ENCODE results near the gene LRGUK. TPM values are rescaled to one million over a fixed set of nuclear protein-coding genes. Genes with fewer than 3 reads are reported as not detected.

LRGUK gene
- total RNA-seq, 1 experiment from 2014 or later, result 0.49 TPM

DNA sequence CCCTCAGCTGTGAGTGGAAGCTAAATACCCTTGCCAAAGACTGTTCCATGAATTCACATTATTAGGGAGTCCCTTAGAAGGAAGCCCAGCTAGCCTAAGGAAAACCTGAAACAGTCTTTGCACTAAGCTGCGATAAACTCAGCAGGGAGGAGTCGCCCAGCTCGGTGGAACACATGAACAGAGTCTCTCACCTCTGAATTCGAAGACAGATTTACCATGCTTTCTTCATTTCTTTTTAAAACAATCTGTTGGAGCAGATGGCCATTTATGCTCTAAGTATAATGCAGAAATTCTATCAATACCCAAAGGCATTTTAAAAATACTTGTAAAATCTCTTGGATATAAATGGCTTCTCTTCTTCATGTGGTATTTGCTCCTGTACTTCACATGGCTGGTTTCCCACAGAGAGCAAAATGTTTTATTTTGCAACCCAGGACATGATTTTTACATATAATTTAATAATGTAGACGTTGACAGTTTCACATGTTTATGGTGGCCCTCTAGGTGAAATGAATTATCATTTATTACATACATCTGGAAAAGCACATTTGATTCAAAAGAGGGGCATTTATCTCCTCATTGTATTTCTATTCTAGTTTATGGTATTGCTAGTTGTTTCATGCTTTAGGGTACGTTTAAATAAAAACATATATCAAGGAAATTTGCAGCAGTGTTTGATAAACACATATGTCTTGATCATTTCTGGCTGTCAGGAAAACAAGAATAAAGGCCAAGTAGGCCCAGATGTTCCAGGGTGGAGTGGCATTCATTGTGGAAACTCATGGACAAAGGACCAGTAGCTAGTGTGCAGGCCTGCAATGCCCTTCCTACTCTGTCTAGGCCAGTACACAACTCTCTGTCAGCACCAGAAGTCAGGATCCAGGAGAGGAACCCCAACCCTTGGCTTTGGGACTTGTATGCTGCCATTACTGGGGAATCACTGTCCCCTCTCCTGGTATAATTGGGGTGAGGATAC lies 52.2 kb downstream of the LRGUK start:
- ATAC-seq (no peak), DNase-seq (ENCODE audit: low read depth, low spot score) (no peak)
- Histone ChIP-seq H3K9me2 (ENCODE audit: insufficient read depth) (no peaks in the 10 kb centered on the region), H4K20me1 (ENCODE audit: insufficient read depth) (no peaks in the 10 kb centered on the region), H3K4me2 (ENCODE audit: low read length) (no peak overlapping the region), H3K27ac (ENCODE audit: low read depth, low read length) (no peak overlapping the region), H3K79me2 (ENCODE audit: insufficient read depth, low read length) (no peaks in the 10 kb centered on the region), H2AFZ (ENCODE audit: low read depth, low read length, poor library complexity, severe bottlenecking) (no peak overlapping the region), H3K4me1 (ENCODE audit: control insufficient read depth in 1 of 2, insufficient read depth in 2 of 2, low read length in 2 of 2) (peaks cover 10 to 13% of the 10 kb centered on the region in 2 experiments), H3K9me3 (ENCODE audit: control insufficient read depth in 1 of 2, insufficient read depth in 1 of 2, low read depth in 1 of 2, low read length in 2 of 2) (no peaks in the 10 kb centered on the region), H3K36me3 (ENCODE audit: control insufficient read depth in 1 of 2, insufficient read depth in 2 of 2, low read length in 2 of 2) (no peaks in the 10 kb centered on the region), H3K27me3 (ENCODE audit: insufficient read depth, low read length) (no peaks in the 10 kb centered on the region), H3K4me3 (replicated peaks in 1 of 2; ENCODE audit: low read depth in 1 of 2, low read length in 2 of 2) (no peak overlapping the region), H3K9ac (ENCODE audit: low read length) (no peak overlapping the region)
- ChIA-PET RAD21 (ENCODE audit: low non-redundant PET in 1 of 2, low total read pairs in 2 of 2, uncharacterized antibody in 2 of 2, unreplicated experiment in 2 of 2) (no interaction called here), POLR2A (no interaction called here), CTCF (no interaction called here)
- intact Hi-C loops (cut with micrococcal nuclease), result no loop called here
- TF ChIP-seq, protein P1, sequence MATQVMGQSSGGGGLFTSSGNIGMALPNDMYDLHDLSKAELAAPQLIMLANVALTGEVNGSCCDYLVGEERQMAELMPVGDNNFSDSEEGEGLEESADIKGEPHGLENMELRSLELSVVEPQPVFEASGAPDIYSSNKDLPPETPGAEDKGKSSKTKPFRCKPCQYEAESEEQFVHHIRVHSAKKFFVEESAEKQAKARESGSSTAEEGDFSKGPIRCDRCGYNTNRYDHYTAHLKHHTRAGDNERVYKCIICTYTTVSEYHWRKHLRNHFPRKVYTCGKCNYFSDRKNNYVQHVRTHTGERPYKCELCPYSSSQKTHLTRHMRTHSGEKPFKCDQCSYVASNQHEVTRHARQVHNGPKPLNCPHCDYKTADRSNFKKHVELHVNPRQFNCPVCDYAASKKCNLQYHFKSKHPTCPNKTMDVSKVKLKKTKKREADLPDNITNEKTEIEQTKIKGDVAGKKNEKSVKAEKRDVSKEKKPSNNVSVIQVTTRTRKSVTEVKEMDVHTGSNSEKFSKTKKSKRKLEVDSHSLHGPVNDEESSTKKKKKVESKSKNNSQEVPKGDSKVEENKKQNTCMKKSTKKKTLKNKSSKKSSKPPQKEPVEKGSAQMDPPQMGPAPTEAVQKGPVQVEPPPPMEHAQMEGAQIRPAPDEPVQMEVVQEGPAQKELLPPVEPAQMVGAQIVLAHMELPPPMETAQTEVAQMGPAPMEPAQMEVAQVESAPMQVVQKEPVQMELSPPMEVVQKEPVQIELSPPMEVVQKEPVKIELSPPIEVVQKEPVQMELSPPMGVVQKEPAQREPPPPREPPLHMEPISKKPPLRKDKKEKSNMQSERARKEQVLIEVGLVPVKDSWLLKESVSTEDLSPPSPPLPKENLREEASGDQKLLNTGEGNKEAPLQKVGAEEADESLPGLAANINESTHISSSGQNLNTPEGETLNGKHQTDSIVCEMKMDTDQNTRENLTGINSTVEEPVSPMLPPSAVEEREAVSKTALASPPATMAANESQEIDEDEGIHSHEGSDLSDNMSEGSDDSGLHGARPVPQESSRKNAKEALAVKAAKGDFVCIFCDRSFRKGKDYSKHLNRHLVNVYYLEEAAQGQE (IDR thresholded peaks at IDR 0.05; ENCODE audit: low read depth), result no peak
- TF ChIP-seq ZFX (IDR thresholded peaks at IDR 0.05), result no peak
- no peak for TF ChIP-seq CEBPB (IDR thresholded peaks at IDR 0.05; ENCODE audit: low read depth)
- TF ChIP-seq TCF7L2 (IDR thresholded peaks at IDR 0.05; ENCODE audit: borderline replicate concordance, extremely low read depth, insufficient read depth, insufficient read length), result no peak
- TF ChIP-seq JUND (IDR thresholded peaks at IDR 0.05), result no peak
- TF ChIP-seq RAD21 (IDR thresholded peaks at IDR 0.05; ENCODE audit: low read depth), result no peak
- no TSS peak for BruUV-seq (replicated peaks)

Measured in HCT116 (cell line).